ENCODE data around the gene PGM2L1. TPM values are rescaled to one million over a fixed set of nuclear protein-coding genes. Genes with fewer than 3 reads are reported as not detected.
"Not testable (repeated sequence)": the region's sequence is repeated elsewhere in the genome, so short reads cannot be mapped to it uniquely, and the experiment has no call there.

The PGM2L1 gene
- total and polyA plus RNA-seq, 10 donors: 0.37 to 7.1 (median 4.9) TPM

DNA sequence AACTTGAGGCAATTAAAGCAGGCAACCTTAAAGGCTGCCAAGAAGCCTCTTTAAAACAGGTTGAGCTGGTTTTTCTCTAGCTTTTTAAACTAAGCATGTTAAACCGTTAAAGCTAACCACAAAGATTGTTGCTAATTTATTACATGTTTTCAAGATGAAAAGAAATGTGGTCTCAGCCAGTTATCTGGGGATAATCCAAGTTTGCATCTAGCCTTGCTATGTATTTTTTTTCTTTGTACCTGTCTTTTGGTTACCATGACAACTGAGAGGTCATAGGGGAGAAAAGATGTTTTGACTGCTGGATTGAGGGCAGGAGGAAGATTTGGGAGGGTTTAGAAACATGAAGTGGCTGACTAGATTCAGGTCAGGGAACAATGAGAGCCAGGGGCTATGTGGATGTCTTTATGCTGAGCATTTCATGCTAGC, 19.2 kb upstream of the PGM2L1 start:
- WGBS, 5 donors: 9 to 29% (median 16%) methylated on average over 1 of the region's 1 CpG
- Histone ChIP-seq H3K4me3 (no peak overlapping the region), H3K27me3 (replicated peaks in 1 of 7) (peaks cover 0 to 10% (median 0%) of the 10 kb centered on the region in 7 donors), H3K27ac (no peak overlapping the region), H3K9me3 (no peaks in the 10 kb centered on the region), H3K4me1 (no peaks in the 10 kb centered on the region), H3K36me3 (no peaks in the 10 kb centered on the region)
- intact Hi-C loops (cut with DNase I; ENCODE audit: low total_unique reads): no loop called here
- TF ChIP-seq POLR2AphosphoS5 (IDR thresholded peaks at IDR 0.05): no peak
- no peak for TF ChIP-seq POLR2A (IDR thresholded peaks at IDR 0.05)
- TF ChIP-seq, protein P1, sequence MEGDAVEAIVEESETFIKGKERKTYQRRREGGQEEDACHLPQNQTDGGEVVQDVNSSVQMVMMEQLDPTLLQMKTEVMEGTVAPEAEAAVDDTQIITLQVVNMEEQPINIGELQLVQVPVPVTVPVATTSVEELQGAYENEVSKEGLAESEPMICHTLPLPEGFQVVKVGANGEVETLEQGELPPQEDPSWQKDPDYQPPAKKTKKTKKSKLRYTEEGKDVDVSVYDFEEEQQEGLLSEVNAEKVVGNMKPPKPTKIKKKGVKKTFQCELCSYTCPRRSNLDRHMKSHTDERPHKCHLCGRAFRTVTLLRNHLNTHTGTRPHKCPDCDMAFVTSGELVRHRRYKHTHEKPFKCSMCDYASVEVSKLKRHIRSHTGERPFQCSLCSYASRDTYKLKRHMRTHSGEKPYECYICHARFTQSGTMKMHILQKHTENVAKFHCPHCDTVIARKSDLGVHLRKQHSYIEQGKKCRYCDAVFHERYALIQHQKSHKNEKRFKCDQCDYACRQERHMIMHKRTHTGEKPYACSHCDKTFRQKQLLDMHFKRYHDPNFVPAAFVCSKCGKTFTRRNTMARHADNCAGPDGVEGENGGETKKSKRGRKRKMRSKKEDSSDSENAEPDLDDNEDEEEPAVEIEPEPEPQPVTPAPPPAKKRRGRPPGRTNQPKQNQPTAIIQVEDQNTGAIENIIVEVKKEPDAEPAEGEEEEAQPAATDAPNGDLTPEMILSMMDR (IDR thresholded peaks at IDR 0.05 in 8 of 11, conservative IDR thresholded peaks at IDR 0.05 in 3 of 11): no peak
- no peak for DNase-seq

DNA sequence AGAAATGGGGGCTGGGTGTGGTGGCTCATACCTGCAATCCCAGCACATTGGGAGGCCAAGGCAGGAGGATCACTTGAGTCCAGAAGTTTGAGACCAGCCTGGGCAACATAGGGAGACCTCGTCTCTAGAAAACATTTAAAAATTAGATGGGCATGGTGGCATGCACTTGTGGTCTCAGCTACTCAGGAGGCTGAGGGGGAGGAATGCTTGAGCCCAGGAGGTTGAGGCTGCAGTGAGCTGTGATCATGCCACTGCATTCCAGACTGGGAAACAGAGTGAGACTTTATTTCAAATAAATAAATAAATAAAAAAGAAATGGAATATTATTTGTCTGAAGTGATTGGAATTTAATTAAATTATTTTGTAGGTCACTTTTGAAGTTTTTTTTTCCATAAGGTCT, 18.7 kb upstream of the PGM2L1 start:
- DNase-seq; H3K27ac ChIP-seq; H3K9me3 ChIP-seq; H3K36me3 ChIP-seq; H3K4me1 ChIP-seq; intact Hi-C loops (cut with DNase I; ENCODE audit: low total_unique reads); H3K4me3 ChIP-seq: not testable (repeated sequence)
- WGBS, 5 donors: 77 to 84% (median 79%) methylated on average over 1 of the region's 1 CpG
- peaks cover 0 to 10% (median 0%) of the 10 kb centered on the region in 7 donors for H3K27me3 ChIP-seq (replicated peaks in 1 of 7)

DNA sequence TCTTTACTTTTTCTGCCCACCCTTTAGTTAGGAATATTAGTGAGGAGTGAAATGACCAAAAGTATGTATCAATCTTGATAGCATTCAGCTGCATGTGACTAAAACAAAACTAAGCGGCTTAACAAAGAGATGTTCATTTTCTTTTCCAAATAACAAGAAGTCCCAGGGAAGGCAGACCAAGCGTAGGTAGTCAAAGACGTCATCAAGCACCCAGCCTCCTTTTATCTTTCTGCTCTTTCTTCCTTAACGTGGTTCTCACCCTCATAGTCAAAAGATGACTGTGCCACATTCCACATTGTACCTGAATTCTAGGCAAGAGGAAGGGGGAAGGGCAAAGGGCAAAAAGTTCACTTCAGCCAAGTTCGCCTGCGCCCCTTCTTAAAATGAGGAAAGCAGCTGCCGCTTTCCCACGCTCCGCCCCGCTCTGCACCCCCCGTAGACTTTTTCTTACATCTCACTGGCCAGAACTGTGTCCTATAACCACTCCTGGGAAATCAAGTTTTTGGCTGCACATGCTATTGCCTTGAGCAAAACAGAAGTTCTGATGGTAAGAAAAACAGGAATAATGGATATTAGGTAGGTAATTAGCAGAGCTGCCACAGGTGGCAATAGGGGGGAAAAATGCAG, 14.6 kb upstream of the PGM2L1 start:
- no peak for DNase-seq
- TF ChIP-seq POLR2AphosphoS5 (IDR thresholded peaks at IDR 0.05): no peak
- no peak for TF ChIP-seq POLR2A (IDR thresholded peaks at IDR 0.05)
- TF ChIP-seq, protein P1 (IDR thresholded peaks at IDR 0.05 in 8 of 11, conservative IDR thresholded peaks at IDR 0.05 in 3 of 11): no peak
- Histone ChIP-seq H3K4me1 (no peaks in the 10 kb centered on the region), H3K4me3 (no peak overlapping the region), H3K27ac (no peak overlapping the region), H3K9me3 (no peaks in the 10 kb centered on the region), H3K36me3 (no peaks in the 10 kb centered on the region), H3K27me3 (replicated peaks in 1 of 7) (peaks cover 0 to 10% (median 0%) of the 10 kb centered on the region in 7 donors)
- 76 to 84% (median 83%) methylated on average over 11 of the region's 11 CpGs for WGBS, 5 donors
- intact Hi-C loops (cut with DNase I; ENCODE audit: low total_unique reads): no loop called here

DNA sequence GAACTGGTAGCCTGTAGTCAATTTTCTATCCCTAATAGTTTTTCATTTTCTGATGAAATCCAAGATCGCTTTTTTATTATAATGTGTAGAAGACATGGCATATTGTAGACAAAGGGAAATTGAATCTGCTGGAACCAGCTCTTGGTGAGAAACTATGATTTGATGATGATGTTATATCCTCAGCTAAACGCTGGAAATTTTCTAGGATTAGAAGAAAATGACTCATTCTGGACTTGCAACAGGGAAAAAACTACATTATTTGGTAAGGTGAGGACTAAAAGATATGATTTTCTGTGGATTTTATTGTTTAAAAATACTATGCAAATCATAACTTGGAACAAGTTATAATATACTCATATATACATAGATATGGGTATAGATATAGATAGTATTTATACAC, 14.1 kb upstream of the PGM2L1 start:
- H3K9me3 ChIP-seq: no peaks in the 10 kb centered on the region
- no peak overlapping the region for H3K4me3 ChIP-seq
- no peaks in the 10 kb centered on the region for H3K36me3 ChIP-seq
- H3K27me3 ChIP-seq (replicated peaks in 1 of 7): peaks cover 0 to 10% (median 0%) of the 10 kb centered on the region in 7 donors
- no peak overlapping the region for H3K27ac ChIP-seq
- H3K4me1 ChIP-seq: no peaks in the 10 kb centered on the region
- 86 to 96% (median 88%) methylated on average over 2 of the region's 2 CpGs for WGBS, 5 donors
- intact Hi-C loops (cut with DNase I; ENCODE audit: low total_unique reads): no loop called here
- no peak for DNase-seq
- TF ChIP-seq POLR2AphosphoS5 (IDR thresholded peaks at IDR 0.05): no peak
- TF ChIP-seq, protein P1 (IDR thresholded peaks at IDR 0.05 in 8 of 11, conservative IDR thresholded peaks at IDR 0.05 in 3 of 11): no peak
- TF ChIP-seq POLR2A (IDR thresholded peaks at IDR 0.05): no peak
